Fibroblast of lung (primary cell): ENCODE measurements around the gene NCAPH2.

Experiments
- CTCF ChIP-seq, 2 donors: IDR thresholded peaks in 1 of 2; conservative IDR thresholded peaks in 1 of 2; 1 replicate in 1 of 2; 2 replicates in 1 of 2; pipeline ENCODE4 v1.5.1; 2011 to 2012; ENCODE audit warnings: low read length in 2 of 2, control low read depth in 1 of 2, inconsistent platforms in 1 of 2, low read depth in 1 of 2, mild to moderate bottlenecking in 1 of 2
- EZH2 ChIP-seq: IDR thresholded peaks from 2 replicates; pipeline ENCODE4 v1.5.1; 2012; ENCODE audit warnings: low read length, control low read depth, mild to moderate bottlenecking; ENCODE audit errors: missing control alignments

- TF ChIP-seq CTCF (conservative IDR thresholded peaks at IDR 0.05 in 1 of 2, IDR thresholded peaks at IDR 0.05 in 1 of 2; ENCODE audit: low read depth in 1 of 2, low read length in 2 of 2) (no peak), EZH2 (no peak)
Measured at GRCh38 chr22:50521710-50522109, 13.7 kb downstream of the NCAPH2 start.
